ENCODE measurements around the gene PNPLA5. TPM values are rescaled to one million over a fixed set of nuclear protein-coding genes. Genes with fewer than 3 reads are reported as not detected.

Gene PNPLA5
- total and polyA plus RNA-seq, 7 donors, result not detected

DNA sequence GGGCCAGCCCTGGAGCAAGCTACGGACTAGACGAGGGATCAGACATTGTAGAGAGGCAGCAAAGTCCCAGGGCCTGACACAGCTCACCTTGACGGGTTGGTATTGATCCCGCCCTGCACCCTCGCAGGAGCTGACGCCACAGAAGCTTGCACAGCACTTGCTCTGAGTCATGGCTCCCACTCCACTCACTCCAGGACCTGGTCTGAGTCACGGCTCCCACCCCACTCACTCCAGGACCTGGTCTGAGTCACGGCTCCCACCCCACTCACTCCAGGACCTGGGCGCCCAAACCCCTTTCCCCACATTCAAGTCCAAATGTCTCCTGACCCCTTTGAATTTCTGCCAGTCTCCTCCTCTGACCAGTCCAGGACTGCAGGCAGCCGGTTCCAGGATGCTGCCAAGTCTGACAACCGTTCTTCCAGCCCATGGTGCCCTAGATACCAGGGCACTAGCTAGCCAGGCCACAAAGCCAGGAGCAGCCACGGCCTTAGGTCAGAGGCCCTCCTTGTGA lies 6.0 kb upstream of the PNPLA5 start:
- Histone ChIP-seq H3K27me3 (peaks cover 0 to 10% (median 7%) of the 10 kb centered on the region in 3 donors), H3K4me1 (no peaks in the 10 kb centered on the region), H3K9me3 (no peaks in the 10 kb centered on the region), H3K4me3 (no peak overlapping the region), H3K36me3 (no peaks in the 10 kb centered on the region), H3K27ac (no peak overlapping the region)
- TF ChIP-seq POLR2A (IDR thresholded peaks at IDR 0.05) (no peak), POLR2AphosphoS5 (IDR thresholded peaks at IDR 0.05) (no peak), EP300 (IDR thresholded peaks at IDR 0.05) (no peak)
- TF ChIP-seq, protein P1, sequence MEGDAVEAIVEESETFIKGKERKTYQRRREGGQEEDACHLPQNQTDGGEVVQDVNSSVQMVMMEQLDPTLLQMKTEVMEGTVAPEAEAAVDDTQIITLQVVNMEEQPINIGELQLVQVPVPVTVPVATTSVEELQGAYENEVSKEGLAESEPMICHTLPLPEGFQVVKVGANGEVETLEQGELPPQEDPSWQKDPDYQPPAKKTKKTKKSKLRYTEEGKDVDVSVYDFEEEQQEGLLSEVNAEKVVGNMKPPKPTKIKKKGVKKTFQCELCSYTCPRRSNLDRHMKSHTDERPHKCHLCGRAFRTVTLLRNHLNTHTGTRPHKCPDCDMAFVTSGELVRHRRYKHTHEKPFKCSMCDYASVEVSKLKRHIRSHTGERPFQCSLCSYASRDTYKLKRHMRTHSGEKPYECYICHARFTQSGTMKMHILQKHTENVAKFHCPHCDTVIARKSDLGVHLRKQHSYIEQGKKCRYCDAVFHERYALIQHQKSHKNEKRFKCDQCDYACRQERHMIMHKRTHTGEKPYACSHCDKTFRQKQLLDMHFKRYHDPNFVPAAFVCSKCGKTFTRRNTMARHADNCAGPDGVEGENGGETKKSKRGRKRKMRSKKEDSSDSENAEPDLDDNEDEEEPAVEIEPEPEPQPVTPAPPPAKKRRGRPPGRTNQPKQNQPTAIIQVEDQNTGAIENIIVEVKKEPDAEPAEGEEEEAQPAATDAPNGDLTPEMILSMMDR (IDR thresholded peaks at IDR 0.05), result no peak
- DNase-seq, result no peak
- intact Hi-C loops (cut with DNase I), result no loop called here
- WGBS, 2 donors, result 51 to 64% methylated on average over 12 of the region's 12 CpGs

DNA sequence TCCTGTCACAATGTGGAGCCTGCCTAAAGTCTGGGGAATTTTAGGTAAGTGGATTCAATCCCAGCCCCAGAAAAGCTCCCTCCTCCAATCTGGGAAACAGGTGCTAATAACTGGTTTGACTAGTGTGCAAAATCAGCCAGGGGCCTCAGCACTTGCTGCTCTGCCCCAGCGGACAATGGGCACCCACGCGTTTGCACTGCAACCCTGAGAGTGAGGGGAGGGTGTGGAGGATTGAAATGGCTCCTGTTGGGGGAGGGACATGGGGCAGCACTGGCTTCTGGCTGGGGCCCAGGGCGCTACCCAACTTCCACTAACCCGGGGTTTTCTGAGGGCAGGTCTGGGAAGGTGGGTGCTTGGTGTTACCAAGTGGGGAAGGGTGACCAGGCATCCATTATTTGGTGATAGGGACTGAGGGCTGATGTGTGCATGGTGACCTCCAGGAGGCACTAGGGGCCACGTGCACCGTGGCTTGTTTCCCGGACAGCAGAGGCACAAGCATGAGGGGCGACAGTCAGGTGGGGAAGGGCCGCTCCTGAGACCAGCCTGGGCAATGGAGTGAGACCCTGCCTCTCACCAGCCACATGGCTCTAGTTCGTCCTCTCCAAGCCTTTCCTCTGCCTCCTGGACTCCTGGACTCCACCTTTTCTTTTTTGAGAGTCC lies 4.3 kb upstream of the PNPLA5 start:
- intact Hi-C loops (cut with DNase I), result no loop called here
- Histone ChIP-seq H3K27me3 (peaks cover 9 to 27% (median 16%) of the 10 kb centered on the region in 3 donors), H3K4me3 (no peak overlapping the region), H3K9me3 (no peaks in the 10 kb centered on the region), H3K36me3 (no peaks in the 10 kb centered on the region), H3K27ac (no peak overlapping the region), H3K4me1 (peaks cover 0 to 9% (median 7%) of the 10 kb centered on the region in 4 donors)
- TF ChIP-seq EP300 (IDR thresholded peaks at IDR 0.05) (no peak), POLR2AphosphoS5 (IDR thresholded peaks at IDR 0.05) (no peak), POLR2A (IDR thresholded peaks at IDR 0.05) (no peak)
- TF ChIP-seq, protein P1 (IDR thresholded peaks at IDR 0.05), result no peak
- DNase-seq, result no peak
- 40 to 45% methylated on average over 11 of the region's 11 CpGs for WGBS, 2 donors

DNA sequence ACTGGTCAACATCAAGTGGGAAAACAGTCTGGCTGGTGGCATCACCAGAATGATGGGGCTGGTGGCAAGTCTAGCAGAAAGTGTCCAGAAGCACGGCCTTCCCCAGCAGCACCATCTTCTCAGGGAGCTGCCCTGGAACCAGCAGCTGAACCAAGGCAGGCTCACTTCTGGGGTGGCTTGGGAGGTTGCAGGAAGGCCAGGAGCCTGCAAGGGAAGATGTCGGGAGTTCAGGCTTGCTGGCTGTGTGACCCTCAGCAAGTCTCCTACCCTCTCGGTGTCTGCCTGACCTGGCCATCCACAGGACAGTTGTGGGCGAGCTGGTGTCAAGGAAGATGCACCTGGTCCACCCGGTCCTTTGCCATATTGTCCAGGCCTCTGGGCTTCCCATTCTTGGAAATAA lies 2.3 kb upstream of the PNPLA5 start:
- Histone ChIP-seq H3K36me3 (no peaks in the 10 kb centered on the region), H3K27me3 (peaks cover 17 to 47% (median 36%) of the 10 kb centered on the region in 3 donors), H3K4me3 (no peak overlapping the region), H3K4me1 (peaks cover 0 to 12% (median 9%) of the 10 kb centered on the region in 4 donors), H3K27ac (no peak overlapping the region), H3K9me3 (no peaks in the 10 kb centered on the region)
- intact Hi-C loops (cut with DNase I), result no loop called here
- no peak for DNase-seq
- 80 to 89% methylated on average over 5 of the region's 5 CpGs for WGBS, 2 donors
- TF ChIP-seq, protein P1 (IDR thresholded peaks at IDR 0.05), result no peak
- no peak for TF ChIP-seq EP300 (IDR thresholded peaks at IDR 0.05)
- TF ChIP-seq POLR2A (IDR thresholded peaks at IDR 0.05), result no peak
- TF ChIP-seq POLR2AphosphoS5 (IDR thresholded peaks at IDR 0.05), result no peak

DNA sequence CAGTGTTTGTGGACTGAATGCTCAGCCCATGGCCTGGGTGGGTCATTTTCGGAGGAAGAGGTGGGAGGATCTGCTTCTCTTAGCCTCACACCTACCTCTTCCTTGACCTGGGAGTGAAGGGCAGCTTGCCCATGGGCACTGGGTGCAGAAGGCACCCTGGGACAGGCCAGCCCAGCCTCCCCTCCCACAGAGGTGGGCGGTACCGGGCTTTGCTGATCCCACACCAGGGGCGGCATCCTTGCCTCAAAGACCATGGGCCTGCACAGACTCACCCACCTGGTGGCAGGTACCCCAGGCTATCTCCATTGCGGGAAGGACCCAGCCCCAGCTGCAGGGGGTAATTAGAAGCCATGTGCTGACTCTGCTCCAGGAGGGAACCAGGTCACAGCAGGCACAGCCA lies 1.5 kb upstream of the PNPLA5 start:
- no peaks in the 10 kb centered on the region for H3K36me3 ChIP-seq
- intact Hi-C loops (cut with DNase I), result no loop called here
- 57 to 79% methylated on average over 5 of the region's 5 CpGs for WGBS, 2 donors
- H3K27ac ChIP-seq, result no peak overlapping the region
- H3K4me3 ChIP-seq, result no peak overlapping the region
- H3K27me3 ChIP-seq, result peaks cover 17 to 55% (median 44%) of the 10 kb centered on the region in 3 donors
- TF ChIP-seq POLR2AphosphoS5 (IDR thresholded peaks at IDR 0.05) (no peak), EP300 (IDR thresholded peaks at IDR 0.05) (no peak), POLR2A (IDR thresholded peaks at IDR 0.05) (no peak)
- TF ChIP-seq, protein P1 (IDR thresholded peaks at IDR 0.05), result no peak
- no peak for DNase-seq
- peaks cover 0 to 12% (median 9%) of the 10 kb centered on the region in 4 donors for H3K4me1 ChIP-seq
- no peaks in the 10 kb centered on the region for H3K9me3 ChIP-seq

Data from sigmoid colon (tissue), 7 donors.